ELR (cell line): ENCODE data around the gene SLC50A1.

Experiments used
- DNase-seq: peaks from one replicate; pipeline ENCODE4 v3.0.0-alpha.2; 2015; ENCODE audit warnings: low read depth

Gene SLC50A1

DNA sequence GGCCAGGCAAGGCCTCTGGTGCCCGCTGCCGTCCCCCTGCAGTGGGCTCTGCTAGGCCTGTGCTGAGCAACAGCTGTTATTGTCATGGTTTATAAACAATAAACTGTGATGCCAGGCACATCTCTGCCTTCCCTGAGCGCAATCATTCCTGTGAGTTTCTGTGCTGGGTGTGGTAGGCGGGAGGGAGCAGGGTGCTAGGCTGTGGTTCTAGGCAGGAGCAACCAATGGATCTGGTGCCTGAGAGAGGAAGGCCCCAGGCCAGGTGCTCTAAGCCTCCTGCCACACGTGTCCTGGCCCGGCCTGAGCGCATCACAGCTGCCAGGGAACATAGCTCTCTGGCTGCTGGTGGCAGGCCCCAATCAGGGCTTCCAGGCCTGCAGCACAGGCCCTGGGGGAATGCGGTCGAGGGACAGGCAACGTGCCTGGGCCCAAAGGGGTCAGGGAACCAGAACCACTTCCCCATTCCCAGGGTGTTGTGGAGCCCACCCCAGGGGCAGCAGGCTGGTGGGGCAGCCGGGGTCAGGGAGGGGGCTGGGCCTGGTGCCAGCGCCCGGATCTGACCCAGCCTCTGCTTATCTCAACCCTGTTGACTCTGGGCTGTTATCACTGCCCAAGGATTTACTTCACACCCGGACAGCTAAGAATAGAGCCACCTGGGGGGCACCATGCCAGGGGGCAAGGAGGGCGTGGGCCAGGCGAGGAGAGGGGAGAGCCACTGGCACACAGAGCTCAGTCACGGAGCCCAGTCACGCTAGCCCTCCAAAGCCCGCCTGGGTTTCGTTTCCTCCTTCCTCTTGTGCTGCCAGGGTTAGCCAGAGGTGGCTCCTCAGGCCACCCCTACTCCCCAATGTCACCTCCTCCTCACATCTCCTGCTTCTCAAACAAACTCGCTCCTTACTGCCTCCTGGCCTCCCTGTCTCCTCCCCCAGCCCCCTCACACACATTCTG, 49.5 kb downstream of the SLC50A1 start:
- no peak for DNase-seq

DNA sequence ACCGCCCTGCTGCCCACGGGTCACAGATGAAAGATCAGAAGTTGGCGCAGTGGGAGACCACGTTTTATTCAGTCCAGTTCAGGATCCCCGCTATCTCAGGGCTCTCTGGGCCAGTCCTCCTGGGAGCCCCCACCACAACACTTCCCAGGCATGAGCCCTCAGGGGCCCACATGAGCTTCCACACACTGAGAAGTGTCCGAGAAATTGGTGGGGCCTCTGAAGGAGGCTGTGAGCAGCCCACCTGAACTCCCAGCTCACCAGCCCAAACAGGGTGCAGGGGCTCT, 50.1 kb downstream of the SLC50A1 start:
- no peak for DNase-seq

DNA sequence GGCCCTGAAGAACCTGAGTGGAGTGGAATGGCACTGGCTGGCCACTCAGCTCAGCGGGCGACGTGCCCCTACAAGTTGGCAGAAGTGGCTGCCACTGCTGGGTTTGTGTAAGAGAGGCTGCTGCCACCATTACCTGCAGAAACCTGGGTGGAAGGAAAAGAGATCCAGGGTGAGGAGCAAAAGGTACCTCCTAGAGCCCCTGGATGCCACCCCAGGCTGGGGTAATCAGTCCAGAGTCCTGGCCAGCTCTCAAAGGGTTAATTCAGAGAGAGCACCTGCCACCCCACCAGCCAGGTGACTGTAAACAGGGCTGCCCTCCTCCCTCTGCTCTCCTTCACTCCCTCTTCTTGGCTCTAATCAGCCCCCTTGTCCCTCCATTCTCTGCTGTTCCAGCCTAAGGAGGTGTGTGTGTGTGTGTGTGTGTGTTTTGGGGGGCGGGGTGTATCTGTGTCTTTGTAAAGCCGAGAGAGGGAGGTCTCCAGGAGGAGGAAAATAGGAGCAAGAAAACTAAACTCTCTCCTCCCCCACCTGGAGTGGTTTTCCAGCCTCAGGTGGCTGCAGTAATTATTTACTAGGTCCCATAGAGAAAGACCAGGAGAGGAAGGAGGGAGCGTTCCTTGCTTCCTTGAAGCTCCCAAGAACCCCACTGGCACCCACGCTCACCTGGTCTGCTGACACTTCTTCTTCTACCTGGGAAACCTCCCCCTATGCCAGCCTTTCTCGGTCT, 50.6 kb downstream of the SLC50A1 start:
- DNase-seq, result no peak

DNA sequence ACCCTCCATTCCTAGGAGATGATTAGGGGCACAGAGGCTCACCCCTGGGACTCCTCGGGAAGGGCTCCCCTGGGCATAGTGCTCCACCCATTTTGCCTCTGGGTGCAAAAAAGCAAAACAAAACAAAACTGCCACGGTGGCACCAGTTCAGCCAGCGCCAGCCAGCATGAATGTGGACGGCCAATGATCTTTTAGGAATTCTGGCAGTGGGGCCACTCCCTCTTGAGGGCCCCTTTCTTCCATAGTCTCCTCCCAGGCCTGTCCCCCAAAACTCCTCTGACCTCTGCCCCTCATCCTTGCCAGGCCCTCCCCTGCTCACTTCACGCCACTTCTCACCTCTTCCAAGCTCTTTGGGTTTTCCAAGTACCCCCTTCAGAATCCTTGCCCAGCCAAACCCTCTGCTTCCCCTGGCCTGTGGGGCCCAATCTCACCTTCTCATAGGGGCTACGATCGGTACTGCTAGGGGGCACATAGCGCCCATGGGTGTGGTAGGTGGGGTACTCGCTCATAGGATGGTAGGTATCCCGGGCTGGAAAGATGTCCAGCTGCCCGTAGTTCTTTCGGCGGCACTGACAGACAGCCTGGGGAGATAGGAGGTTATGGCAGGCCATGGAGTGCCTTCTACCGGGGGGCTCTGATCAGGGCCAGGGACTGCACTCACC, 51.3 kb downstream of the SLC50A1 start:
- no peak for DNase-seq

DNA sequence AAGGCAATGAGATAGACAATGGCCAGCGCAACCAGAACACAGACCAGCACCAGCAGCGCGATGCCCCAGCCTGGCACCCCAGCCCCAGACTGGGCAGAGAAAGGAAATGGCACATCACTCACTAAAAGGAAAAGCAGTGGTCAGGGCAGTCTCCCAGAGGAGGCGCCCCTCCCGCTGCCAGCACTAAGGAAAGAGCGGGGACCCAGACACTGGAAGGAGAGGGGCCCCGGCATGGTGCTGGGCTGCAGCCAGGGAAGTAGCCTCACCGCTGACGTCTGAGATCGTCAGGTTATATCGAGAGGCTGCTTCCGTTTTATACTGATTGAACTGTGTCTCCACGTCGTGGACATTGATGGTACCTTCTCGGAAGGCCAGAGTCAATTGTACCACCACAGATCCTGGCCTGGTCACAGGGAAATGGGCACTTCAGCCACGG, 51.8 kb downstream of the SLC50A1 start:
- no peak for DNase-seq

DNA sequence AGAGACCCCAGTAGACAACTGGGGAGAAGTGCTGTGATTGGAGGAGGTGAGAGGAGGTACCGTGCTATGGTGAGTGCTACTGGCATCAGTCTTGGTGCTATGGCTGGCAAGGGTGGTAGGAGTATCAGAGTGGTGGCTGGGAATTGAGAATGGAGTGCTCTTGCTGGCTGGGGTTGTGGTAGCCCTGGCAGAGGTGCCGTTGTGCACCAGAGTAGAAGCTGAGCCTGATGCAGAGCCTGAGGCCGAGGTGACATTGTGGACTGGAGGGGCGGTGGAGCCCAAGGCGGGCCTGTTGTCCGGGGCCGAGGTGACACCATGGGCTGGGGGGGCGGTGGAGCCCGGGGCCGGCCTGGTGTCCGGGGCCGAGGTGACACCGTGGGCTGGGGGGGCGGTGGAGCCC, 52.6 kb downstream of the SLC50A1 start:
- DNase-seq, result no peak
